ENCODE measurements around the gene BLNK. TPM values are rescaled to one million over a fixed set of nuclear protein-coding genes. Genes with fewer than 3 reads are reported as not detected.

The BLNK gene
- total and polyA plus RNA-seq, 2 of the 13 experiments (the other 11 are each of a cell fraction or from before 2014, with no cell fraction given): not detected

GRCh38 chr10:96235326-96236089, 35.9 kb downstream of the BLNK start:
- CTCF ChIA-PET (ENCODE audit: low intra/inter-chr PET ratio, low total read pairs): no interaction called here
- Histone ChIP-seq H3K4me1 (ENCODE audit: insufficient read depth, low read length) (0 out of 2 replicates have a peak, but pooled peaks cover 9% of the 10 kb centered on the region), H3K36me3 (replicated peaks in 1 of 2; ENCODE audit: control insufficient read depth in 1 of 2, insufficient read depth in 2 of 2, low read length in 2 of 2) (no peaks in the 10 kb centered on the region), H3K27me3 (ENCODE audit: control insufficient read depth in 1 of 2, insufficient read depth in 2 of 2, low read length in 2 of 2) (no peaks in the 10 kb centered on the region), H3K4me3 (replicated peaks in 1 of 3; ENCODE audit: insufficient read depth in 1 of 3, low read depth in 2 of 3, low read length in 3 of 3) (no peak overlapping the region), H3K9ac (ENCODE audit: insufficient read depth, low read depth, low read length) (no peak overlapping the region), H3K9me3 (ENCODE audit: low read length) (no peaks in the 10 kb centered on the region), H3K4me2 (ENCODE audit: low read depth, low read length) (no peak overlapping the region), H2AFZ (ENCODE audit: low read length) (no peak overlapping the region), H3K79me2 (ENCODE audit: insufficient read depth, low read length) (no peaks in the 10 kb centered on the region), H4K20me1 (ENCODE audit: insufficient read depth, low read length) (no peaks in the 10 kb centered on the region), H3K27ac (ENCODE audit: extremely low read length, insufficient read depth, low read length) (no peak overlapping the region)
- ATAC-seq (peak; percentile 53), DNase-seq (ENCODE audit: low spot score) (no peak), FAIRE-seq (no peak)
- BruUV-seq (replicated peaks): no TSS peak
- intact Hi-C loops (cut with micrococcal nuclease; ENCODE audit: unreplicated experiment): no loop called here
- TF ChIP-seq HNF4A (CRISPR knock-in tag; IDR thresholded peaks at IDR 0.05) (peak; percentile 44), NCOA2 (CRISPR knock-in tag; IDR thresholded peaks at IDR 0.05) (no peak)
- TF ChIP-seq, protein P1, sequence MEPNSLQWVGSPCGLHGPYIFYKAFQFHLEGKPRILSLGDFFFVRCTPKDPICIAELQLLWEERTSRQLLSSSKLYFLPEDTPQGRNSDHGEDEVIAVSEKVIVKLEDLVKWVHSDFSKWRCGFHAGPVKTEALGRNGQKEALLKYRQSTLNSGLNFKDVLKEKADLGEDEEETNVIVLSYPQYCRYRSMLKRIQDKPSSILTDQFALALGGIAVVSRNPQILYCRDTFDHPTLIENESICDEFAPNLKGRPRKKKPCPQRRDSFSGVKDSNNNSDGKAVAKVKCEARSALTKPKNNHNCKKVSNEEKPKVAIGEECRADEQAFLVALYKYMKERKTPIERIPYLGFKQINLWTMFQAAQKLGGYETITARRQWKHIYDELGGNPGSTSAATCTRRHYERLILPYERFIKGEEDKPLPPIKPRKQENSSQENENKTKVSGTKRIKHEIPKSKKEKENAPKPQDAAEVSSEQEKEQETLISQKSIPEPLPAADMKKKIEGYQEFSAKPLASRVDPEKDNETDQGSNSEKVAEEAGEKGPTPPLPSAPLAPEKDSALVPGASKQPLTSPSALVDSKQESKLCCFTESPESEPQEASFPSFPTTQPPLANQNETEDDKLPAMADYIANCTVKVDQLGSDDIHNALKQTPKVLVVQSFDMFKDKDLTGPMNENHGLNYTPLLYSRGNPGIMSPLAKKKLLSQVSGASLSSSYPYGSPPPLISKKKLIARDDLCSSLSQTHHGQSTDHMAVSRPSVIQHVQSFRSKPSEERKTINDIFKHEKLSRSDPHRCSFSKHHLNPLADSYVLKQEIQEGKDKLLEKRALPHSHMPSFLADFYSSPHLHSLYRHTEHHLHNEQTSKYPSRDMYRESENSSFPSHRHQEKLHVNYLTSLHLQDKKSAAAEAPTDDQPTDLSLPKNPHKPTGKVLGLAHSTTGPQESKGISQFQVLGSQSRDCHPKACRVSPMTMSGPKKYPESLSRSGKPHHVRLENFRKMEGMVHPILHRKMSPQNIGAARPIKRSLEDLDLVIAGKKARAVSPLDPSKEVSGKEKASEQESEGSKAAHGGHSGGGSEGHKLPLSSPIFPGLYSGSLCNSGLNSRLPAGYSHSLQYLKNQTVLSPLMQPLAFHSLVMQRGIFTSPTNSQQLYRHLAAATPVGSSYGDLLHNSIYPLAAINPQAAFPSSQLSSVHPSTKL (CRISPR knock-in tag; IDR thresholded peaks at IDR 0.05): no peak
- TF ChIP-seq, protein P2, sequence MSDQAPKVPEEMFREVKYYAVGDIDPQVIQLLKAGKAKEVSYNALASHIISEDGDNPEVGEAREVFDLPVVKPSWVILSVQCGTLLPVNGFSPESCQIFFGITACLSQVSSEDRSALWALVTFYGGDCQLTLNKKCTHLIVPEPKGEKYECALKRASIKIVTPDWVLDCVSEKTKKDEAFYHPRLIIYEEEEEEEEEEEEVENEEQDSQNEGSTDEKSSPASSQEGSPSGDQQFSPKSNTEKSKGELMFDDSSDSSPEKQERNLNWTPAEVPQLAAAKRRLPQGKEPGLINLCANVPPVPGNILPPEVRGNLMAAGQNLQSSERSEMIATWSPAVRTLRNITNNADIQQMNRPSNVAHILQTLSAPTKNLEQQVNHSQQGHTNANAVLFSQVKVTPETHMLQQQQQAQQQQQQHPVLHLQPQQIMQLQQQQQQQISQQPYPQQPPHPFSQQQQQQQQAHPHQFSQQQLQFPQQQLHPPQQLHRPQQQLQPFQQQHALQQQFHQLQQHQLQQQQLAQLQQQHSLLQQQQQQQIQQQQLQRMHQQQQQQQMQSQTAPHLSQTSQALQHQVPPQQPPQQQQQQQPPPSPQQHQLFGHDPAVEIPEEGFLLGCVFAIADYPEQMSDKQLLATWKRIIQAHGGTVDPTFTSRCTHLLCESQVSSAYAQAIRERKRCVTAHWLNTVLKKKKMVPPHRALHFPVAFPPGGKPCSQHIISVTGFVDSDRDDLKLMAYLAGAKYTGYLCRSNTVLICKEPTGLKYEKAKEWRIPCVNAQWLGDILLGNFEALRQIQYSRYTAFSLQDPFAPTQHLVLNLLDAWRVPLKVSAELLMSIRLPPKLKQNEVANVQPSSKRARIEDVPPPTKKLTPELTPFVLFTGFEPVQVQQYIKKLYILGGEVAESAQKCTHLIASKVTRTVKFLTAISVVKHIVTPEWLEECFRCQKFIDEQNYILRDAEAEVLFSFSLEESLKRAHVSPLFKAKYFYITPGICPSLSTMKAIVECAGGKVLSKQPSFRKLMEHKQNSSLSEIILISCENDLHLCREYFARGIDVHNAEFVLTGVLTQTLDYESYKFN (CRISPR knock-in tag; conservative IDR thresholded peaks at IDR 0.05): 0 out of 2 replicates have a peak, but pooled peaks have one; percentile 16
- WGBS (ENCODE audit: low lambda C conversion rate): 60% methylated on average over 8 of the region's 8 CpGs
- in situ Hi-C loops (cut with HindIII; ENCODE audit: extremely low pct_ligation_motif_present, low pct_unique_long_range_greater_than_20kb): no loop called here
- POLR2A ChIA-PET: no interaction called here
